ENCODE results near the gene BSDC1. TPM values are rescaled to one million over a fixed set of nuclear protein-coding genes. Genes with fewer than 3 reads are reported as not detected.

The BSDC1 gene
- total and polyA plus RNA-seq, 11 donors: 25.1 to 53.2 (median 44.5) TPM

- TF ChIP-seq, protein P1, sequence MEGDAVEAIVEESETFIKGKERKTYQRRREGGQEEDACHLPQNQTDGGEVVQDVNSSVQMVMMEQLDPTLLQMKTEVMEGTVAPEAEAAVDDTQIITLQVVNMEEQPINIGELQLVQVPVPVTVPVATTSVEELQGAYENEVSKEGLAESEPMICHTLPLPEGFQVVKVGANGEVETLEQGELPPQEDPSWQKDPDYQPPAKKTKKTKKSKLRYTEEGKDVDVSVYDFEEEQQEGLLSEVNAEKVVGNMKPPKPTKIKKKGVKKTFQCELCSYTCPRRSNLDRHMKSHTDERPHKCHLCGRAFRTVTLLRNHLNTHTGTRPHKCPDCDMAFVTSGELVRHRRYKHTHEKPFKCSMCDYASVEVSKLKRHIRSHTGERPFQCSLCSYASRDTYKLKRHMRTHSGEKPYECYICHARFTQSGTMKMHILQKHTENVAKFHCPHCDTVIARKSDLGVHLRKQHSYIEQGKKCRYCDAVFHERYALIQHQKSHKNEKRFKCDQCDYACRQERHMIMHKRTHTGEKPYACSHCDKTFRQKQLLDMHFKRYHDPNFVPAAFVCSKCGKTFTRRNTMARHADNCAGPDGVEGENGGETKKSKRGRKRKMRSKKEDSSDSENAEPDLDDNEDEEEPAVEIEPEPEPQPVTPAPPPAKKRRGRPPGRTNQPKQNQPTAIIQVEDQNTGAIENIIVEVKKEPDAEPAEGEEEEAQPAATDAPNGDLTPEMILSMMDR (IDR thresholded peaks at IDR 0.05): peak; percentile 58 to 87 (median 72)
- no peak for TF ChIP-seq POLR2A (IDR thresholded peaks at IDR 0.05)
- intact Hi-C loops (cut with DNase I): loop anchor here in 2 of 10 donors (5.0 to 10.0 kb wide), 2 partner anchors 77 to 110 kb away; partner anchors contain the start of genes EIF3I (in 1 of the 2) and TMEM234 (in 1 of the 2)
- peak in 3 of 4 donors; percentile 33 to 52 (median 35) for ATAC-seq
- Histone ChIP-seq H3K27ac (peak overlapping the region; percentile 42 to 91 (median 73)), H3K4me1 (peaks cover 5 to 51% (median 22%) of the 10 kb centered on the region in 12 donors), H3K4me3 (peak overlapping the region; percentile 62 to 93 (median 72)), H3K9me3 (no peaks in the 10 kb centered on the region), H3K36me3 (peaks cover 0 to 44% (median 34%) of the 10 kb centered on the region in 9 donors), H3K27me3 (peaks cover 0 to 5% (median 0%) of the 10 kb centered on the region in 9 donors)
- peak in 4 of 5 donors; percentile 54 to 81 (median 63) for DNase-seq
- 3 to 18% (median 4%) methylated on average over 8 to 46 of the region's 46 CpGs for WGBS, 4 donors
Measured at GRCh38 chr1:32334864-32335534, 59.2 kb downstream of the BSDC1 start.

DNA sequence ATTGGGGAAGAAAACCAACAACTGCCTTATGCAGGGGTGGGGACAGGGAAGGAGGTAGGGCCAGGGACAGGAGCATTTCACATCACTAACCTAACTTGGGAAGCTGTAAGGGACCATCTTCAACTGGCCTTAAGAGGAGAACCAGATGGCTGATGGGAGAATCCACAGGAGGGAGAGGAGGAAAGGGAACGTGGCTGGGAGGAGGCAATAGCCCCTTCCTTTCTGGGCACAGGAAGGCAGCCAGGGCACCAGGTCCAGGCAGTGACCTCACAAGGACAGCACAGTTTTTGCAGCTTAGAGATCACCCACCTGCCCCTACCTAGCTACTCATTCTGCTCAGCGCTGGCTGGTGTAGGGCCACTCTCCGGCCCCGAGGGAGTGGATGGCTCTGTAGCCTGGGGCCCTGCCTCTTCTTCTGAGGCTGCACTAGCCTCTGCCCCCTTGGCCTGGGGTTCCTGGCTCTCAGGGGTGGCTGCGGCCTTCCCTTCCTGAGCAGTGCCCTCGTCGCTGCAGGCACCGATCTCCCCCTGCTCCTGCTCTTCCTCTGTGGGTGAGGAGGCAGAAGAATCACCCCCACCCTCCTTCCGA lies 59.9 kb downstream of the BSDC1 start:
- TF ChIP-seq, protein P1 (IDR thresholded peaks at IDR 0.05): no peak
- TF ChIP-seq POLR2A (IDR thresholded peaks at IDR 0.05): no peak
- intact Hi-C loops (cut with DNase I): loop anchor here in 2 of 10 donors (5.0 to 10.0 kb wide), 2 partner anchors 78 to 110 kb away; partner anchors contain the start of genes EIF3I (in 1 of the 2) and TMEM234 (in 1 of the 2)
- WGBS, 4 donors: 52 to 77% (median 56%) methylated on average over 7 to 9 of the region's 9 CpGs
- ATAC-seq (no peak), DNase-seq (no peak)
- no peaks in the 10 kb centered on the region for H3K9me3 ChIP-seq
- H3K36me3 ChIP-seq: peaks cover 0 to 51% (median 40%) of the 10 kb centered on the region in 9 donors
- peak overlapping the region in 10 of 12 donors; percentile 62 to 93 (median 72) for H3K4me3 ChIP-seq
- peaks cover 0 to 5% (median 0%) of the 10 kb centered on the region in 9 donors for H3K27me3 ChIP-seq
- peak overlapping the region in 3 of 12 donors; percentile 64 to 80 (median 72) for H3K27ac ChIP-seq
- peaks cover 5 to 45% (median 22%) of the 10 kb centered on the region in 12 donors for H3K4me1 ChIP-seq

DNA sequence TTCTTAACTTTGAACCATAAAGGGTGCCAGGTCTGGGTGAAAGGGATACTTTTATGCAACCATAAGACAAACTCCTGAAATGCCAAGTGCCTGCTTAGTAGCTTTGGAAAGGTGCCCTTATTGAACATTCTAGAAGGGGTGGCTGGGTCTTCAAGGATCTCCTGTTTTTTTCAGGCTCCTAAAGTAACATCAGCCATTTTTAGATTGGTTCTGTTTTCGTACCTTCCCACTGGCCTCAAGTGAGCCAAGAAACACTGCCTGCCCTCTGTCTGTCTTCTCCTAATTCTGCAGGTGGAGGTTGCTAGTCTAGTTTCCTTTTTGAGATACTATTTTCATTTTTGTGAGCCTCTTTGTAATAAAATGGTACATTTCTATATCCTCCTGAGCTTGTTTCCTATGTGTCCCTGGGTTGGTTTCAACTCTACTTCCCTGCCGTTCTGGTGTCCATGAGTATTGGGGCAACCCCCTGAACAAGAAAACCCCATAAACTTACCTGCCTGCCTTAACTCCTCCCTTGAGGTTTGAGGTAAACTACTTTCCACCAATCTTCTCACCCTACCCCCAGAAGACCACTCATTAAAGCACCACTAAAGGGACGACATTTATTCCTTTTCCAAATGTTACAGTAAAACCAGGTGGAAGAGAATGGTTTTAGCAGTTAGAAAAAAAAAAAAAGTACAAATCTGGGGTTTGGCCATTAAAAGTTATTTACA lies 60.8 kb downstream of the BSDC1 start:
- ATAC-seq (no peak), DNase-seq (no peak)
- Histone ChIP-seq H3K27ac (no peak overlapping the region), H3K4me3 (no peak overlapping the region), H3K4me1 (peaks cover 5 to 41% (median 22%) of the 10 kb centered on the region in 12 donors), H3K27me3 (peaks cover 0 to 5% (median 0%) of the 10 kb centered on the region in 9 donors), H3K9me3 (no peaks in the 10 kb centered on the region), H3K36me3 (peaks cover 0 to 60% (median 50%) of the 10 kb centered on the region in 9 donors)
- TF ChIP-seq, protein P1 (IDR thresholded peaks at IDR 0.05): no peak
- TF ChIP-seq POLR2A (IDR thresholded peaks at IDR 0.05): no peak
- intact Hi-C loops (cut with DNase I): loop anchor here in 2 of 10 donors (5.0 to 10.0 kb wide), 2 partner anchors 79 to 109 kb away; partner anchors contain the start of genes EIF3I (in 1 of the 2) and TMEM234 (in 1 of the 2)
- 74 to 84% (median 79%) methylated on average over 3 of the region's 3 CpGs for WGBS, 4 donors

Measured in heart left ventricle (tissue), 16 donors.